ENCODE results near the gene ANGPTL8.

ANGPTL8 gene

GRCh38 chr19:11291415-11291814 lies 52.0 kb downstream of the ANGPTL8 start:
- no peak for DNase-seq (ENCODE audit: low spot score)

Data from germinal center (tissue), 1 donor.